RWPE2 (cell line): ENCODE results near the gene SORT1.
"Not testable (repeated sequence)": the region's sequence is repeated elsewhere in the genome, so short reads cannot be mapped to it uniquely, and the experiment has no call there.

Source experiments
- ATAC-seq: fragments of 200-7000 bp; cut with Tn5 transposase; 3 replicates; pipeline ENCODE4 v1.9.1; 2021; ENCODE audit warnings: low read depth
- DNase-seq: peaks from one replicate; pipeline ENCODE4 v3.0.0-alpha.2; 2020; ENCODE audit warnings: low spot score
- H3K27ac ChIP-seq: fragments of 450-650 bp; 2 replicates; pipeline ENCODE4 v1.5.1; 2017; ENCODE audit warnings: mild to moderate bottlenecking; ENCODE audit not compliant: poor library complexity, severe bottlenecking
- H3K27me3 ChIP-seq: fragments of 250-450 bp; sonication (Bioruptor Pico); 2 replicates; pipeline ENCODE4 v1.5.1; 2021; ENCODE audit warnings: mild to moderate bottlenecking, moderate library complexity; ENCODE audit not compliant: insufficient read depth, poor library complexity, severe bottlenecking
- H3K36me3 ChIP-seq: fragments of 250-450 bp; sonication (Bioruptor Pico); 2 replicates; pipeline ENCODE4 v1.5.1; 2020; ENCODE audit warnings: low read depth, mild to moderate bottlenecking, moderate library complexity
- H3K4me1 ChIP-seq: fragments of 250-450 bp; sonication (Bioruptor Pico); 2 replicates; pipeline ENCODE4 v1.5.1; 2021; ENCODE audit warnings: mild to moderate bottlenecking, moderate library complexity; ENCODE audit not compliant: insufficient read depth, poor library complexity, severe bottlenecking
- H3K4me3 ChIP-seq: fragments of 250-450 bp; sonication (Bioruptor Pico); 2 replicates; pipeline ENCODE4 v1.5.1; 2021; ENCODE audit warnings: mild to moderate bottlenecking, moderate library complexity; ENCODE audit not compliant: severe bottlenecking
- H3K9me3 ChIP-seq: fragments of 250-450 bp; sonication (Bioruptor Pico); 2 replicates; pipeline ENCODE4 v1.5.1; 2021; ENCODE audit warnings: mild to moderate bottlenecking, moderate library complexity; ENCODE audit not compliant: severe bottlenecking
- TF ChIP-seq, protein P1 (sequence below): fragments of 450-650 bp; IDR thresholded peaks from one replicate; pipeline ENCODE4 v1.5.1; 2017; ENCODE audit warnings: mild to moderate bottlenecking, moderate library complexity; ENCODE audit not compliant: poor library complexity, severe bottlenecking

SORT1 gene

GRCh38 chr1:109397581-109398342, at the start of gene SORT1:
Gene SORT1 (minus strand): TSS chr1:109397918. CDS start chr1:109397892, 26 bp downstream.
- DNase-seq: peak; percentile 83
- TF ChIP-seq, protein P1, sequence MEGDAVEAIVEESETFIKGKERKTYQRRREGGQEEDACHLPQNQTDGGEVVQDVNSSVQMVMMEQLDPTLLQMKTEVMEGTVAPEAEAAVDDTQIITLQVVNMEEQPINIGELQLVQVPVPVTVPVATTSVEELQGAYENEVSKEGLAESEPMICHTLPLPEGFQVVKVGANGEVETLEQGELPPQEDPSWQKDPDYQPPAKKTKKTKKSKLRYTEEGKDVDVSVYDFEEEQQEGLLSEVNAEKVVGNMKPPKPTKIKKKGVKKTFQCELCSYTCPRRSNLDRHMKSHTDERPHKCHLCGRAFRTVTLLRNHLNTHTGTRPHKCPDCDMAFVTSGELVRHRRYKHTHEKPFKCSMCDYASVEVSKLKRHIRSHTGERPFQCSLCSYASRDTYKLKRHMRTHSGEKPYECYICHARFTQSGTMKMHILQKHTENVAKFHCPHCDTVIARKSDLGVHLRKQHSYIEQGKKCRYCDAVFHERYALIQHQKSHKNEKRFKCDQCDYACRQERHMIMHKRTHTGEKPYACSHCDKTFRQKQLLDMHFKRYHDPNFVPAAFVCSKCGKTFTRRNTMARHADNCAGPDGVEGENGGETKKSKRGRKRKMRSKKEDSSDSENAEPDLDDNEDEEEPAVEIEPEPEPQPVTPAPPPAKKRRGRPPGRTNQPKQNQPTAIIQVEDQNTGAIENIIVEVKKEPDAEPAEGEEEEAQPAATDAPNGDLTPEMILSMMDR: peak; percentile 0
- peak; percentile 96 for ATAC-seq
- peaks cover 19% of the 10 kb centered on the region for H3K36me3 ChIP-seq
- H3K27me3 ChIP-seq: no peaks in the 10 kb centered on the region
- peak within 1 kb of the TSS; percentile 95 for H3K4me3 ChIP-seq
- peaks cover 6% of the 10 kb centered on the region for H3K4me1 ChIP-seq
- H3K9me3 ChIP-seq: no peaks in the 10 kb centered on the region
- H3K27ac ChIP-seq: no peak within 1 kb of the TSS

DNA sequence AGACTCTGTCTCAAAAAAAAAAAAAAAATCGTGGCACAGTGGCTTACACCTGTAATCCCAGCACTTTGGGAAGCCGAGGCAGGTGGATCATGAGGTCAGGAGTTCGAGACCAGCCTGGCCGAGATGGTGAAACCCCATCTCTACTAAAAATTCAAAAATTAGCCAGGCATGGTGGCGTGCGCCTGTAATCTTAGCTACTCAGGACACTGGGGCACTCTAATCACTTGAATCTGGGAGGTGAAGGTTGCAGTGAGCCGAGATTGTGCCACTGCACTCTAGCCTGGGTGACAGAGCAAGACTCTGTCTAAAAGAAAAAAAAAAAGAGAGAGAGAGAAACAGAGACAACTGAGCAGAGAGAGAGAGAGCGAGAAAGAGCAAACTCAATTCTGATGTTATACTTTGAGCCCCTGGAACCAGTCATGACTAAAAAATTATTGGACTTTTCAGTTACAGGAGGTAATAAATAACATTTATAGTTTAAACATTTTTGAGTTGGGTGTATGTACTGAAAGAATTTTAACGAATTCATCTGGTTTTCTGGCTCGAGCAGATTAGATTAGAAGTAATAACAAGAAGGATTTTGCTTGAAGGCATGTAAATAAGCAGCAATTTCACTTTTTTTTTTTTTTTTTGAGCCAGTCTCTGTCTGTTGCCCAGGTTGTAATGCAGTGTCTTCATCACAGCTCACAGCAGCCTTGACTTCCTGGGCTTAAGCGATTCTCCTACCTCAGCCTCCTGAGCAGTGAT, 48.4 kb upstream of the SORT1 start:
- H3K4me3 ChIP-seq, H3K4me1 ChIP-seq, H3K36me3 ChIP-seq, H3K27me3 ChIP-seq, H3K9me3 ChIP-seq, ATAC-seq, H3K27ac ChIP-seq, DNase-seq: not testable (repeated sequence)

- ATAC-seq: no peak
- TF ChIP-seq, protein P1: no peak
- Histone ChIP-seq H3K9me3 (no peaks in the 10 kb centered on the region), H3K4me1 (no peaks in the 10 kb centered on the region), H3K36me3 (no peaks in the 10 kb centered on the region), H3K27ac (no peak overlapping the region), H3K4me3 (no peak overlapping the region), H3K27me3 (peaks cover 4% of the 10 kb centered on the region)
- DNase-seq: no peak
Observed at GRCh38 chr1:109444346-109444745, 46.6 kb upstream of the SORT1 start.

- Histone ChIP-seq H3K36me3 (no peaks in the 10 kb centered on the region), H3K27me3 (no peaks in the 10 kb centered on the region), H3K4me1 (no peaks in the 10 kb centered on the region), H3K4me3 (no peak overlapping the region), H3K9me3 (no peaks in the 10 kb centered on the region), H3K27ac (no peak overlapping the region)
- DNase-seq (no peak), ATAC-seq (no peak)
- TF ChIP-seq, protein P1: no peak
Observed at GRCh38 chr1:109443476-109443875, 45.8 kb upstream of the SORT1 start.

DNA sequence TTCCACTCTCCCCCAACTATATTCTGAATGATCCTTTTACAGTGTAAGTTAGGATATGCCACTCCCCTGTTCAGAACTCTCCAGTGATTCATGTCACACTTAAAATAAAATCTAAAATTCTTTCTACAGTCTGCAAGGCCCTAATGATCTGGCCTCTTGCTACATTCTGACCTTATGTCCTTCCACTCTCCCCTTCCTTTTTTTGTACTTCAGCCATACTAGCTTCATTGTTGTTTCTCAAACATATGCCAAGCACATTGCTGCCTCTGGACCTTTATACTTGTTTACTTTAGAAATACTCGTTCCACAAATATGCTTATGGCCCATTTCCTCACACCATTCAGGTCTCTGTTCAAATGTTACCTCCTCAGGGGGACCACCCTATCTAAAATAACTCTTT, 43.4 kb upstream of the SORT1 start:
- no peaks in the 10 kb centered on the region for H3K27me3 ChIP-seq
- no peaks in the 10 kb centered on the region for H3K4me1 ChIP-seq
- no peak for DNase-seq
- ATAC-seq: no peak
- no peak overlapping the region for H3K4me3 ChIP-seq
- H3K9me3 ChIP-seq: no peaks in the 10 kb centered on the region
- H3K27ac ChIP-seq: no peak overlapping the region
- no peaks in the 10 kb centered on the region for H3K36me3 ChIP-seq
- TF ChIP-seq, protein P1: no peak
